IPS-20b (cell line): ENCODE data around the gene MGST1.
"Not testable (repeated sequence)": the region's sequence is repeated elsewhere in the genome, so short reads cannot be mapped to it uniquely, and the experiment has no call there.

Source experiments
- H3K27ac ChIP-seq: one replicate; pipeline ENCODE4 v1.5.1; 2013; ENCODE audit warnings: low read length
- H3K27me3 ChIP-seq: 2 replicates; pipeline ENCODE4 v1.6.1; 2013; ENCODE audit warnings: mild to moderate bottlenecking, low read length, inconsistent platforms; ENCODE audit not compliant: insufficient read depth
- H3K36me3 ChIP-seq: 2 replicates; pipeline ENCODE4 v1.6.1; 2013; ENCODE audit warnings: low read depth, mild to moderate bottlenecking, inconsistent platforms, low read length, moderate library complexity; ENCODE audit not compliant: insufficient read depth
- H3K4me1 ChIP-seq: 2 replicates; pipeline ENCODE4 v1.6.1; 2013; ENCODE audit warnings: mild to moderate bottlenecking, control low read depth, inconsistent platforms, low read length, moderate library complexity; ENCODE audit not compliant: insufficient read depth
- H3K4me3 ChIP-seq: 2 replicates; pipeline ENCODE4 v1.5.1; 2013; ENCODE audit warnings: mild to moderate bottlenecking, low read length, inconsistent platforms
- H3K9ac ChIP-seq: 2 replicates; pipeline ENCODE4 v1.6.1; 2013; ENCODE audit warnings: low read depth, mild to moderate bottlenecking, inconsistent platforms, low read length, moderate library complexity
- H3K9me3 ChIP-seq: 2 replicates; pipeline ENCODE4 v1.6.1; 2013; ENCODE audit warnings: mild to moderate bottlenecking, low read depth, low read length, inconsistent platforms; ENCODE audit not compliant: insufficient read depth

Gene MGST1

DNA sequence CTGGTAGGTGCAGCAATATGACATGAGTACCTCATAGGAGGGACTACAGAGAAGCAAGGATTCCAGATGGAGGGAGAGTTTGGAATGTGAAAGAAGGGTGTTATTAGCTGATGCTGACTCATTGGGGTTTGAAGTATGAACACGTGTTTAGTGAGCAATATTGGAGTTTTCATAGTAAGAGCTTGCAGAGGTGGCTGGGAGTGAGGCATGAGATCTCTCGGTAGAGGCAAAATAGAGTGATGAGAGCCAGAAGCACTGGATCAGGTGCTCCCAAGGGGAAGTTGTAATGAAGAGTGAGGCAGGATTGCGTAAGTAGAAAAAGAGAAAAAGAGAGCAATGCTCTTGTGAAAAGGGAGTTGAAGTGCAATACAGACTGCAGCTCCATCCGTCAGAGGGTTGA, 42.1 kb downstream of the MGST1 start:
- Histone ChIP-seq H3K4me3 (no peak overlapping the region), H3K36me3 (0 out of 2 replicates have a peak, but pooled peaks cover 5% of the 10 kb centered on the region), H3K4me1 (no peaks in the 10 kb centered on the region), H3K27me3 (no peaks in the 10 kb centered on the region), H3K9me3 (peaks cover 18% of the 10 kb centered on the region; the same call in 1 of the 2 replicates), H3K9ac (no peak overlapping the region), H3K27ac (no peak overlapping the region)

DNA sequence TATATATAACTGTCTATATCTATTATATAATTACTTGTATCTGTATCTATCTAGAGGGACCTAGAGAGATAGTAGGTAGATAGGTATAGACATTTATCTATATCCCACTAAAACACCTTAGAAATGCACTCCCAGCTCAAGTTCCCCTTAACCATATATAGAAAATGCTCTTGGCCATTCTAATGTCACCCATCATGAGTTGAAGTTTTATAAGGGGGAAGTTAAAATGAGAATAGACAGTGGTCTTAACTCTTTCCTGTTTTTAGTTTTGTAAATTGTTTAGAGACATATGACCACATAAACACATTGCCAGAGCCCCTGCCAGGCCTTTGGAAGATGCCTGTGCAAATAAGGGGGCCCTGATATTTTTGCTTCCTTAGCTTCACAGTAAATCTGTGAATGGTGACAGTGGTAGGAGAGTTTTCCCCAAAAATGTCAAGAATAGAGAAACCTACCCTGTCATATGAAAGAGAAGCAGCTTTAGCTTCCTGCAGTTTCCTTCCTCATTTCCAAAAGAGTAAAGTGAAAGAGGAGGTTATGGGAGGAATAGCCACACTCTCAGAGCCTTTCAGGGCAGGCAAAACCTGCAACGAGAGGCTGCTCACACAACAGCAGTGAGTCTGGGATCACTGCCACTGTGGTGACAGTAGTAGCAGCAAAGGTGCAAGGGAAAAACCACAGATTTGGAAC, 45.5 kb downstream of the MGST1 start:
- Histone ChIP-seq H3K4me3 (no peak overlapping the region), H3K9ac (no peak overlapping the region), H3K4me1 (no peaks in the 10 kb centered on the region), H3K27me3 (no peaks in the 10 kb centered on the region), H3K27ac (no peak overlapping the region), H3K9me3 (peaks cover 21% of the 10 kb centered on the region; the same call in 1 of the 2 replicates), H3K36me3 (0 out of 2 replicates have a peak, but pooled peaks cover 5% of the 10 kb centered on the region)

DNA sequence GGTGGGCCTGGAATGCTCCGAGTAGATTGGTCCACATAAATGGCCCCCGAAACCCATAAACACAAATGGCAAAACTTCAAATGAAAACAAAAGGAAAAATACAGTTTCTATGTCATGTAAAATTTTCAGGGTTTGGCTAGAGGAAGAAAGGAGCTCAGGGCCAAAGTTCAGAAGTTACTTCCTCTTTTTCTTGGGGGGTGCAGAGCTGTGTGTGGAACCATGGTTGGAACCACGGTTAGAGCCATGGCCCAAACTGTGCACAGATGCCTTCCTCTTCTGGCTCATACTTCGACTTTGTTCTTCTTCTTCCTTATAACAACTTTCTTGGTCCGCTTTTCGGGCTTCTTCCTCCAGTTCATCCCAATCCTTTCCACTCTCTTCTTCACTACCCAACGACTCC, 51.7 kb downstream of the MGST1 start:
- H3K36me3 ChIP-seq: no peaks in the 10 kb centered on the region
- H3K9me3 ChIP-seq: peaks cover 7% of the 10 kb centered on the region; the same call in 1 of the 2 replicates
- no peak overlapping the region for H3K9ac ChIP-seq
- no peak overlapping the region for H3K4me3 ChIP-seq
- no peaks in the 10 kb centered on the region for H3K4me1 ChIP-seq
- no peak overlapping the region for H3K27ac ChIP-seq
- no peaks in the 10 kb centered on the region for H3K27me3 ChIP-seq

DNA sequence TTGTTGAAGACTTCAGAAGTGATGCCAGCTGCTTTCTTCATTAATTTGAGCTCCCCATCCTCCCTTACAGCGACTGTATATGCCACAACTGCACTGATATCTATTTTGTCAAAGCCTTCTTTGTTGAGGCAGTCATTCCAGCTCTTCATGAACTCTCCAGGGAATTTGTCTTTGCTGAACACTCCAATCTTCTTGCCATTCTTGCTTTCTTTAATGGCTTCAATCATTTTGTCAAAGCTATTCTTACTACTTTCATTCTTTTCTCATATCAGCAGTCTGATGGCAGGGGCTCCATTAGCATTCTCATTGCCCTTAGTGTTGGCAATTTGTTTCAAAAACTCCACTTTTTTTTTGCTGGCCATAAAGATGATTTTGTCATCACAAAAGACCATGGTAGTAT, 54.4 kb downstream of the MGST1 start:
- H3K4me3 ChIP-seq, H3K9me3 ChIP-seq, H3K27me3 ChIP-seq, H3K36me3 ChIP-seq, H3K4me1 ChIP-seq, H3K9ac ChIP-seq, H3K27ac ChIP-seq: not testable (repeated sequence)

DNA sequence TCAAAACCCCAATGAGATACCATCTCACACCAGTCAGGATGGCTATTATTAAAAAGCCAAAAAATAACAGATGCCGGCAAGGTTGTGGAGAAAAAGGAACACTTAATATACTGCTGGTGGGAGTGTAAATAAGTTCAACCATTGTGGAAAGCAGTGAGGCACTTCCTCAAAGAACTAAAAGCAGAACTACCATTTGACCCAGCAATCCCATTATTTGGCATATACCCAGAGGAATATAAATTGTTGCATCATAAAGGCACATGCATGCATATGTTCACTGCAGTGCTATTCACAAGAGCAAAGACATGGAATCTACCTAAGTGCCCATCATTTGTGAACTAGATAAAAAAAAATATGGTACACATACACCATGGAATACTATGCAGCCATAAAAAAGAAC, 59.9 kb downstream of the MGST1 start:
- Histone ChIP-seq H3K27me3 (no peaks in the 10 kb centered on the region), H3K4me3 (no peak overlapping the region), H3K9ac (no peak overlapping the region), H3K27ac (no peak overlapping the region), H3K9me3 (no peaks in the 10 kb centered on the region), H3K4me1 (no peaks in the 10 kb centered on the region), H3K36me3 (no peaks in the 10 kb centered on the region)
